GM19438 (cell line): ENCODE data around the gene HEATR5B.
"Not testable (repeated sequence)": the region's sequence is repeated elsewhere in the genome, so short reads cannot be mapped to it uniquely, and the experiment has no call there.

Source experiments
- ATAC-seq: cut with Tn5 transposase; IDR thresholded peaks from one replicate; pipeline ENCODE4 v1.9.1; 2021; ENCODE audit warnings: low read depth; ENCODE audit not compliant: unreplicated experiment

Gene HEATR5B

GRCh38 chr2:36993841-36994620 lies 90.1 kb downstream of the HEATR5B start:
- no peak for ATAC-seq

DNA sequence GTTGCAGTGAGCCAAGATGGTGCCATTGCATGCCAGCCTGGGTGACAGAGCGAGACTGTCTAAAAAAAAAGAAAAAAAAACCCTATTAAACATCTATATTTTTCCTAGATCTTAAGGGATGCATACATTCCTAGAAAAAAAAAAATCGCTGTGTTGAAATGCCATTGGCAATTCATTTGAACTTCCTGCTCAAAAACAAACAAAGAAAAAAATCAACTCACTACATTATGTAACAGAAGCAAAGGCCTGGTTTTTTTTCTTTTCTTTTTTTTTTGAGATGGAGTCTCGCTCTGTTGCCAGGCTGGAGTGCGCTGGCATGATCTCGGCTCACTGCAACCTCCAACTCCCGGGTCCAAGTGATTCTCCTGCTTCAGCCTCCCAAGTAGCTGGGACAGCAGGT lies 96.2 kb downstream of the HEATR5B start:
- ATAC-seq = no peak

- no peak for ATAC-seq
Measured at GRCh38 chr2:36982467-36982866, 101.7 kb downstream of the HEATR5B start.

GRCh38 chr2:36981911-36982310 lies 102.3 kb downstream of the HEATR5B start:
- no peak for ATAC-seq

DNA sequence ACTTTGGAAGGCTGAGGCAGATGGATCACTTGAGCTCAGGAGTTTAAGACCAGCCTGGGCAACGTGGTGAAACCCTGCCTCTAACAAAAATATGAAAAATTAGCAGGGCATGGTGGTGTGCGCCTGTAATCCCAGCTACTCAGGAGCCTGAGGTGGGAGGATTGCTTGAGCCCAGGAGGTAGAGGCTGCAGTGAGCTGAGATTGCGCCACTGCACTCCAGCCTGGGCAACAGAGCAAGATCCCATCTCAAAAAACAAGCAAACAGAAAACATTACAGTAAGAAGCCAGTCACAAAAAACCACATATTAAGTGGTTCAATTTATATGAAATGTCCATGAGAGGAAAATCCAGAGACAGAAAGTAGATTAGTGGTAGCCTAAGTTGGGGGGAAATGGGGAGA lies 105.2 kb downstream of the HEATR5B start:
- ATAC-seq = not testable (repeated sequence)

GRCh38 chr2:36976065-36976464 lies 108.1 kb downstream of the HEATR5B start:
- ATAC-seq = no peak

DNA sequence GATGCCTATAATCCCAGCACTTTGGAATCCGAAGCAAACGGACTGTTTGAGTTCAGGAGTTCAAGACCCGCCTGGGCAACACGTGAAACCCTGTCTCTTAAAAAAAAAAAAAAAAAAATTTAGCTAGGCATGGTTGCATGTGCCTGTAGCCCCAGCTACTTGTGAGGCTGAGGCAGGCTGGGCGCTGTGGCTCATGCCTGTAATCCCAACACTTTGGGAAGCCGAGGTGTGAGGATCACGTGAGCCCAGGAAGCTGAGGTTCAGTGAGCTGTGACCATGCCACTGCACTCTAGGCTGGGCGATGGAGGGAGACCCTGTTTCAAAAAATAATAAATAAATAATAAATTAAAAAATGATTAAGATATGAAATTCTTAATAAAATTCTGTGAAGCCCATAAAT lies 108.9 kb downstream of the HEATR5B start:
- no peak for ATAC-seq

- no peak for ATAC-seq
Measured at GRCh38 chr2:36973320-36973719, 110.9 kb downstream of the HEATR5B start.

- ATAC-seq = no peak
Measured at GRCh38 chr2:36971990-36972389, 112.2 kb downstream of the HEATR5B start.

GRCh38 chr2:36967236-36967876 lies 116.8 kb downstream of the HEATR5B start:
- no peak for ATAC-seq

DNA sequence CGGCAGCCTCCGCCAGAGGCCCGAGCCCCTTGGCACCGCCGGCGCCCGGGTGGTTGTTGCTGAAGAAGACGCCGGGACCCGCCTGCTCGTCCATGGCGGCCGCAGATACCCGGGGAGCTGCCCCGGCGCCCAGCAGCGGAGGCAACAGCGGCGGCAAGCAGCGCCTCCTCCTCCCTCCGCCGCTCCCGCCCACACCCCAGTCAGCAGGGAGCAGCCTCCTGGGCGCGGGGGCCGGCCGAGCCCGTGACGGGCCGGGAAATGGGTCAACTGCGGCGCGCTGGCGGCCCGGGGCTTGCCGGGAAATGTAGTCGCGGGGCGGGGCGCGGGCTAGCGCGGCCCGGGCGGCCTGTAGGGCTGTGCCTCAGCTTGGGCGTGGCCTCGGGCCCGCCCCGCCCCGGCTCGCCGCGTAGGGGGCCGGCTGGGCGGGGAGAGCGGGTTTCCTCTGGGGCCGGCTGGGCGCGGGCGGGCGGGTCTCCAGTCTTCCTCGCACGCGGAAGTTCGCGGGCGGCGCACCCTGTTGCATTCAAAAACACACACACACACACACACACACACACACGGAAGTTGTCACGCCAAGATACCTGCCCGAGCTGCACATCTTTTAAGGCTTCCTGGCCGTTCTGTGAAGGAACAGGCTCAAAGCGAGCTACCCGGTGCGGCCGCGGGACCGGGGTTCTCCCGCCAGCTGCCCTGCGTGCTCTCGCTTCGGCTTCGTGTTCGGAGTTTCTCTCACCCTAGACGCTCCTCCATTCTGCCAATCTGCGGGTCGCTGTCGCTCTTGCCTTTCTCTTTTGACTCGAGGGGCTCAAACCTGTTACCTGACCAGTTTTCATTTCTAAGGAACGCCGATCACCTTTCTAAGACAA lies 117.6 kb downstream of the HEATR5B start, which contains the start of gene STRN:
TSS of gene STRN (minus strand) at position 167 of the 866 bp plus-strand sequence. CDS start at position 94, 73 bp downstream.
- ATAC-seq = peak; percentile 94

GRCh38 chr2:36965751-36966369 lies 118.3 kb downstream of the HEATR5B start:
- peak; percentile 33 for ATAC-seq

- no peak for ATAC-seq
Measured at GRCh38 chr2:36965206-36965605, 119.0 kb downstream of the HEATR5B start.

GRCh38 chr2:36964496-36965058 lies 119.6 kb downstream of the HEATR5B start:
- no peak for ATAC-seq

DNA sequence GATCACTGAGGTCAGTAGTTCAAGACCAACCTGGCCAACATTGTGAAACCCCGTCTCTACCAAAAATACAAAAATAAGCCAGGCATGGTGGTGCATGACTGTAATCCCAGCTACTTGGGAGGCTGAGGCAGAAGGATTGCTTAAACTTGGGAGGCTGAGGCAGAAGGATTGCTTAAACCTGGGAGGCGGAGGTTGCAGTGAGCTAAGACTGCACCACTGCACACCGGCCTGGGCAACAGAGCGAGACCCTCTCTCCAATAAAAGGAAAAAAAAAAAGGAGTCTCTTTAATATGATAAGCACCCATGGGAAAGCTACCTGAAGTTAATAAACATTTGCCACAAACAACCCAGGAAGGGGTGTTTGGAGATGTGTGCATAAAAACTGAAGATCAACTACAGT lies 120.4 kb downstream of the HEATR5B start:
- ATAC-seq = no peak

GRCh38 chr2:36963106-36963505 lies 121.1 kb downstream of the HEATR5B start:
- ATAC-seq = no peak

GRCh38 chr2:36960773-36961172 lies 123.4 kb downstream of the HEATR5B start:
- ATAC-seq = no peak

DNA sequence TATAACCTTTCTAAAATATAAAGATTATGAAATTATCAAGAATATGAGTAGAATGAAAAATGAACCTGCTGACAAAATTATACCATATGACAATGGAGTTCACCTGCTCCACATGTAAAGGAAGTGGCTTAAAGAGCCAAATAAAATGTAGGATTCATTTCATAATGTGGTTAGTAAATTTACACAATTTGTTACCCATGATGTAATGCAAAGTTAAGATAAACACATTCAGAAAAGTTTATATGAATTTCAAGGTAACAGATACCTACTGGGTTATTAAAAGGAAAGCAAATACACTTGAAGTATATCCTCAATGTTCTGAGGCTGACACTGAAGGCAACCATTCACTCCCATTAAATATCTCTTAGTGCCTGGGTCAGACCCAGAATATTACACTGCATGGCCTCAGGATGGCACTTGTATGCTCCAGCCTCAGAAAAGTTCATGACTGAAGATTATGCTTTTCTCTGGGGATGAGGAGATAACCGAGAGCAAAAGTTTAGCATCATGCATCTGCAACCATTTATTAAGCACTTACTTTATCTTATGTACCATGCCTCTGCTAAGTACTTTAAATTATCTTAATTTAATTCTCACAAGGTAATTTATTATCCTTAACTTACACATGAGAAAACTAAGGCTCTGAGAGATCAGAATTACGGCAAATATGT lies 124.0 kb downstream of the HEATR5B start:
- ATAC-seq = no peak

DNA sequence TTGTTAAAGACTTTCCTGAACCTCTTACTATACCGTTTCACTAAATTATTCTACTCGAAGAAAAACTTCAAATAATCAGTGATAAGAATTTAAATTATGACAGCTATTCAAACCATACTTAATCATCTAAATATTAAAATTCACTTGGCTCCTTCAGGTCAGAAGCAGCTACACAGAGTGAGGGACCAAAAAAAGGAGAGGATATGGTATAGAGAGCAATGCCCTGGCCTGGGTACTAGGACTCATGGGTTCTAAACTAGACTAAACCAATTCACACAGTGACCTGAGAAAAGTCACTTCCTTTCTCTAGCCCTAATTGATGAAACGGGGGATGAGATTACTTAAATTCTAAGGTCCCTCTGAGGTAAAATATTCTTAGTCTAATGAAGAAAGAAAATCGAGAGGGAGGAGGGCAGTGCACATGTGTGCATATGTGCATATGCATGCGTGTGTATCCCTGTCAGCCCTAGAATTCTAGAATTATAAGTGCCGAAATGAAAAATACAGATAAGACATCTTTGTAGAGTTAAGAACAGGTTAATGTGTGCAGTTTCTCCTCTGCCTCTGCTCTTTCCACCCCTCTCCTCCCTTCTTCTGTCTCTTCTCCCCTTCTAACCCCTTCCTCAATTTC lies 129.1 kb downstream of the HEATR5B start:
- no peak for ATAC-seq
